Adrenal gland (tissue), 5 donors: ENCODE data around the gene NAMPT.

Source experiments
- POLR2A ChIP-seq, 2 donors: fragments of 450-650 bp; IDR thresholded peaks; one replicate each; pipeline ENCODE4 v1.6.1; 2017; ENCODE audit warnings: antibody characterized with exemption in 2 of 2, mild to moderate bottlenecking in 2 of 2, moderate library complexity in 1 of 2
- TF ChIP-seq, protein P1 (sequence below), 6 experiments: fragments of 450-650 bp in 4 of 6; fragments of 200-600 bp in 2 of 6; sonication (generic) in 1 of 6; IDR thresholded peaks; 1 replicate in 5 of 6; 2 replicates in 1 of 6; pipeline versions ENCODE4 v1.5.1 to v1.8.0; 2016 to 2021; ENCODE audit warnings: antibody characterized with exemption in 6 of 6, mild to moderate bottlenecking in 2 of 6, moderate library complexity in 1 of 6
- donor health status: DM: no; HTN: no; CAD: no.

DNA sequence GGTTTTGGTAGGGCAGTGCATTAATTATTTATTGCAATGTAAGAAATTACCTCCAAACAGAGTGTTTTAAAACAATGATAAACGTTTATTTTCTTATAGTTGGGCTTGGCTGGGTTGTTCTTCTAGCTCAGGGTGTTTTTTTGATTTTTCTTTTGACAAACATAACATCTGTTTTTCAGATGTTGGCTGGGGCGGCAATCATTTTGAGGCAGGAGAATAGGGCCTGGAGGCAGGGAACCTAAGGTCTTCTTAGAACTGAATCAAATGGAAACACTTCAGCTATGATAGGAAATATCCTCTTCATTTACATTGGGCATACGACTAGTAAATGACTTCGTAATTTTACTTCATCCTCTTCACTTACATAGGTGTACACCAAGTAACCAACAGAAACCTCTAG, 47.4 kb upstream of the NAMPT start:
- TF ChIP-seq, protein P1, sequence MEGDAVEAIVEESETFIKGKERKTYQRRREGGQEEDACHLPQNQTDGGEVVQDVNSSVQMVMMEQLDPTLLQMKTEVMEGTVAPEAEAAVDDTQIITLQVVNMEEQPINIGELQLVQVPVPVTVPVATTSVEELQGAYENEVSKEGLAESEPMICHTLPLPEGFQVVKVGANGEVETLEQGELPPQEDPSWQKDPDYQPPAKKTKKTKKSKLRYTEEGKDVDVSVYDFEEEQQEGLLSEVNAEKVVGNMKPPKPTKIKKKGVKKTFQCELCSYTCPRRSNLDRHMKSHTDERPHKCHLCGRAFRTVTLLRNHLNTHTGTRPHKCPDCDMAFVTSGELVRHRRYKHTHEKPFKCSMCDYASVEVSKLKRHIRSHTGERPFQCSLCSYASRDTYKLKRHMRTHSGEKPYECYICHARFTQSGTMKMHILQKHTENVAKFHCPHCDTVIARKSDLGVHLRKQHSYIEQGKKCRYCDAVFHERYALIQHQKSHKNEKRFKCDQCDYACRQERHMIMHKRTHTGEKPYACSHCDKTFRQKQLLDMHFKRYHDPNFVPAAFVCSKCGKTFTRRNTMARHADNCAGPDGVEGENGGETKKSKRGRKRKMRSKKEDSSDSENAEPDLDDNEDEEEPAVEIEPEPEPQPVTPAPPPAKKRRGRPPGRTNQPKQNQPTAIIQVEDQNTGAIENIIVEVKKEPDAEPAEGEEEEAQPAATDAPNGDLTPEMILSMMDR (IDR thresholded peaks at IDR 0.05): no peak
- no peak for TF ChIP-seq POLR2A (IDR thresholded peaks at IDR 0.05)
